Measurements from ENCODE around the gene ITGB3.

- TF ChIP-seq POLR2A (IDR thresholded peaks at IDR 0.05) (no peak), CTCF (IDR thresholded peaks at IDR 0.05) (no peak)
Measured at GRCh38 chr17:47239619-47239966, 14.0 kb upstream of the ITGB3 start.

All from ovary (tissue), 3 donors.